CD14-positive monocyte (primary cell): ENCODE data around the gene TERT. TPM values are rescaled to one million over a fixed set of nuclear protein-coding genes. Genes with fewer than 3 reads are reported as not detected.

Experiments
- DNase-seq, 3 donors: peaks; one replicate each; pipeline ENCODE4 v3.0.0-alpha.2; 2011 to 2022
- H2AFZ ChIP-seq: 2 replicates; pipeline ENCODE4 v1.6.0; 2012; ENCODE audit warnings: mild to moderate bottlenecking, low read depth, low read length, inconsistent platforms; ENCODE audit not compliant: insufficient read depth, poor library complexity, severe bottlenecking
- H3K27ac ChIP-seq, 2 donors: 1 replicate in 1 of 2; 2 replicates in 1 of 2; pipeline ENCODE4 v1.5.1; 2012 to 2013; ENCODE audit warnings: low read length in 2 of 2, control low read depth in 1 of 2, inconsistent platforms in 1 of 2, low read depth in 1 of 2, mild to moderate bottlenecking in 1 of 2
- H3K27me3 ChIP-seq, 2 donors: one replicate each; pipeline versions ENCODE4 v1.6.0 to v1.6.1; 2011 to 2013; ENCODE audit warnings: low read length in 2 of 2; ENCODE audit not compliant: control insufficient read depth in 2 of 2, insufficient read depth in 2 of 2
- H3K36me3 ChIP-seq, 2 donors: replicated peaks in 1 of 2; 1 replicate in 1 of 2; 2 replicates in 1 of 2; pipeline versions ENCODE4 v1.5.1 to v1.6.1; 2012 to 2013; ENCODE audit warnings: low read length in 2 of 2, control low read depth in 1 of 2, inconsistent platforms in 1 of 2, mild to moderate bottlenecking in 1 of 2; ENCODE audit not compliant: insufficient read depth in 2 of 2, control insufficient read depth in 1 of 2
- H3K4me1 ChIP-seq, 2 donors: 1 replicate in 1 of 2; 2 replicates in 1 of 2; pipeline versions ENCODE4 v1.5.1 to v1.6.1; 2012 to 2013; ENCODE audit warnings: low read length in 2 of 2, control low read depth in 1 of 2, inconsistent platforms in 1 of 2, mild to moderate bottlenecking in 1 of 2, moderate library complexity in 1 of 2; ENCODE audit not compliant: insufficient read depth in 2 of 2, control insufficient read depth in 1 of 2
- H3K4me2 ChIP-seq: replicated peaks from 2 replicates; pipeline ENCODE3; 2012; ENCODE audit warnings: low read length, moderate library complexity, mild to moderate bottlenecking; ENCODE audit not compliant: poor library complexity, severe bottlenecking; ENCODE audit errors: extremely low read depth
- H3K4me3 ChIP-seq, 3 experiments: fragments of 200-600 bp in 1 of 3; sonication (generic) in 1 of 3; replicated peaks in 1 of 3; 1 replicate in 2 of 3; 2 replicates in 1 of 3; pipeline ENCODE4 v1.5.1; 2011 to 2013; ENCODE audit warnings: low read length in 3 of 3, mild to moderate bottlenecking in 3 of 3, control low read depth in 2 of 3, low read depth in 2 of 3, inconsistent platforms in 1 of 3, moderate library complexity in 1 of 3
- H3K79me2 ChIP-seq: 2 replicates; pipeline ENCODE4 v1.6.0; 2012; ENCODE audit warnings: mild to moderate bottlenecking, control low read depth, inconsistent platforms, low read length, moderate library complexity; ENCODE audit not compliant: insufficient read depth
- H3K9ac ChIP-seq: 2 replicates; pipeline ENCODE4 v1.6.0; 2017; ENCODE audit warnings: low read length, mild to moderate bottlenecking; ENCODE audit not compliant: insufficient read depth, poor library complexity, severe bottlenecking
- H3K9me3 ChIP-seq, 2 donors: replicated peaks in 1 of 2; 1 replicate in 1 of 2; 2 replicates in 1 of 2; pipeline versions ENCODE4 v1.5.1 to v1.6.1; 2012 to 2013; ENCODE audit warnings: low read length in 2 of 2, control low read depth in 1 of 2; ENCODE audit not compliant: control insufficient read depth in 1 of 2, insufficient read depth in 1 of 2
- H4K20me1 ChIP-seq: 2 replicates; pipeline ENCODE4 v1.6.0; 2012; ENCODE audit warnings: mild to moderate bottlenecking, low read length, control low read depth, moderate library complexity; ENCODE audit not compliant: insufficient read depth
- H3K27ac Mint-ChIP-seq, 7 donors: one replicate each; pipeline ENCODE4 v1.8.0; 2020; ENCODE audit warnings: mild to moderate bottlenecking in 7 of 7, mixed read lengths in 7 of 7, moderate library complexity in 6 of 7, inconsistent platforms in 2 of 7
- H3K27me3 Mint-ChIP-seq, 3 donors: one replicate each; pipeline ENCODE4 v1.8.0; 2021 to 2022; ENCODE audit warnings: low read depth in 3 of 3, mild to moderate bottlenecking in 3 of 3, mixed read lengths in 3 of 3, moderate library complexity in 3 of 3, inconsistent platforms in 1 of 3
- H3K36me3 Mint-ChIP-seq, 2 donors: one replicate each; pipeline ENCODE4 v1.8.0; 2020; ENCODE audit warnings: mixed read lengths in 2 of 2, inconsistent platforms in 1 of 2, mild to moderate bottlenecking in 1 of 2
- H3K4me1 Mint-ChIP-seq: one replicate; pipeline ENCODE4 v1.8.0; 2020; ENCODE audit warnings: mild to moderate bottlenecking, mixed read lengths
- H3K4me3 Mint-ChIP-seq, 2 donors: one replicate each; pipeline ENCODE4 v1.8.0; 2020; ENCODE audit warnings: mild to moderate bottlenecking in 2 of 2, mixed read lengths in 2 of 2, moderate library complexity in 1 of 2
- H3K9me3 Mint-ChIP-seq, 7 donors: one replicate each; pipeline ENCODE4 v1.8.0; 2020 to 2022; ENCODE audit warnings: mixed read lengths in 7 of 7, mild to moderate bottlenecking in 6 of 7, moderate library complexity in 6 of 7, inconsistent platforms in 2 of 7
- CTCF ChIP-seq: fragments of 200-600 bp; IDR thresholded peaks from one replicate; pipeline ENCODE4 v1.8.0; 2022; ENCODE audit warnings: antibody characterized with exemption, mild to moderate bottlenecking
- WGBS: methylation state at CpG from one replicate; pipeline ENCODE4 v1.1.5; 2013; ENCODE audit warnings: missing lambda C conversion rate; ENCODE audit not compliant: insufficient coverage; 5-methylcytosine and 5-hydroxymethylcytosine counted together
- intact Hi-C, 2 donors: fragments of 100-400 bp; cut with micrococcal nuclease; formaldehyde crosslinking; loops; one replicate each; pipeline versions ENCODE4 v1.15.0 to v1.15.1; 2023
- polyA plus RNA-seq, 3 donors: library from polyadenylated mRNA; depleted of rRNA in 1 of 3; unstranded in 2 of 3; stranded (reverse) in 1 of 3; fragments of 300-500 nt in 2 of 3; fragments of >200 nt in 1 of 3; fragmentation: Illumina TruSeq in 2 of 3; gene quantifications; 1 replicate in 2 of 3; 2 replicates in 1 of 3; pipeline ENCODE4 v1.2.3, GENCODE V29; 2012 to 2021

TERT gene
- polyA plus RNA-seq, 3 donors = not detected

DNA sequence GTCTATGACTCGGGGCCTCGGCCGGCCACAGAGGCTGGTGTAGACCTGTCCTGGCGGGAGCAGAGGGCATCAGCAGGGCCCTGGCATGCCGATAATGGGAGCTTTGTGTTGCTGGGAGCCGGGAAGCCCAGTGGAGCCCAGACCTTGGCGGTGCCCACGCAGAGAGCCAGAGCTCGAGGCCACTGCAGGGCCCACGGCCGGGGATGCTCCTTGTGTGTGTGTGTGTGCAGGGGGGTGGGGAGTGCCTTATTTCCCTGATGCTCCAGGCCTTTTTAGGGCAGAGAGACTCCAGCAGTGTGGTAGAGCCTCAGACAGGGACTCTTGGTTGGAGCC lies 75.1 kb downstream of the TERT start:
- WGBS = 88% methylated on average over 11 of the region's 11 CpGs

GRCh38 chr5:1219098-1219767 lies 75.6 kb downstream of the TERT start:
- no peak overlapping the region for H3K4me2 ChIP-seq
- TF ChIP-seq CTCF = no peak
- H3K4me3 ChIP-seq = no peak overlapping the region
- intact Hi-C loops = no loop called here
- H3K27ac ChIP-seq = no peak overlapping the region
- H3K79me2 ChIP-seq = no peaks in the 10 kb centered on the region
- peaks cover 3 to 6% (median 5%) of the 10 kb centered on the region in 7 donors for H3K9me3 Mint-ChIP-seq
- H2AFZ ChIP-seq = no peak overlapping the region
- no peaks in the 10 kb centered on the region for H4K20me1 ChIP-seq
- H3K4me1 Mint-ChIP-seq = no peaks in the 10 kb centered on the region
- H3K36me3 Mint-ChIP-seq = no peaks in the 10 kb centered on the region
- H3K27me3 Mint-ChIP-seq = peaks cover 0 to 9% (median 8%) of the 10 kb centered on the region in 3 donors
- H3K27ac Mint-ChIP-seq = peak overlapping the region in 1 of 7 donors; percentile 36
- DNase-seq = no peak
- 94% methylated on average over 33 of the region's 38 CpGs for WGBS
- peaks cover 0 to 10% of the 10 kb centered on the region in 2 donors for H3K9me3 ChIP-seq
- H3K4me1 ChIP-seq = no peaks in the 10 kb centered on the region
- H3K9ac ChIP-seq = no peak overlapping the region
- H3K27me3 ChIP-seq = no peaks in the 10 kb centered on the region
- H3K36me3 ChIP-seq = no peaks in the 10 kb centered on the region
- no peak overlapping the region for H3K4me3 Mint-ChIP-seq

More for the DNA sequence above, 75.1 kb downstream of the TERT start:
- no peak overlapping the region for H3K9ac ChIP-seq
- no peak for DNase-seq
- no peak overlapping the region for H3K4me3 ChIP-seq
- H3K36me3 ChIP-seq = no peaks in the 10 kb centered on the region
- Mint-ChIP-seq H3K4me3 (no peak overlapping the region), H3K9me3 (peaks cover 3 to 6% (median 5%) of the 10 kb centered on the region in 7 donors), H3K27me3 (peaks cover 0 to 9% (median 6%) of the 10 kb centered on the region in 3 donors), H3K36me3 (no peaks in the 10 kb centered on the region), H3K27ac (no peak overlapping the region), H3K4me1 (no peaks in the 10 kb centered on the region)
- no peak overlapping the region for H3K4me2 ChIP-seq
- no peaks in the 10 kb centered on the region for H4K20me1 ChIP-seq
- no peak for TF ChIP-seq CTCF
- H3K4me1 ChIP-seq = no peaks in the 10 kb centered on the region
- no peaks in the 10 kb centered on the region for H3K27me3 ChIP-seq
- H3K79me2 ChIP-seq = no peaks in the 10 kb centered on the region
- no peak overlapping the region for H3K27ac ChIP-seq
- peaks cover 0 to 10% of the 10 kb centered on the region in 2 donors for H3K9me3 ChIP-seq
- intact Hi-C loops = no loop called here
- H2AFZ ChIP-seq = no peak overlapping the region
